ENCODE results near the gene ESR1.
A peak's percentile ranks its signal among the peaks of the same experiment; 100 is the strongest.
"Not testable (repeated sequence)": the region's sequence is repeated elsewhere in the genome, so short reads cannot be mapped to it uniquely, and the experiment has no call there.

The ESR1 gene

DNA sequence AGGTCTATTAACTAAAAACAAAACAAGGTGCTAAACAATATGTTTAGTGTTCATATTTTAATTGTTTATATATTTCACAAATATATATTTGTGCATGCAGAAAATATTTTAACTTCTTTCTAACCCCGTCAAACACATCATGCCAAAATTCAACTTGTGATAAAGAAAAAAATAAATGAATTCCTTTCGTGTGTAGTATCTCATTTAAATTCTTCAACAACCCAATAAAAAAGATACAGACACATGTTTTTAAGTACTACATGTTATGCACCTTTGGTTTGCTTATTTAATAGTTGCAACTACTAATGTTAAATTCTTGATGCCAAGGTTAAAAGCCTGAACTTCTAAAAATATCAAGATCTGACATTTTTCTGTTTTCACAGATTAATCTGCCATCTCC lies 252.4 kb downstream of the ESR1 start:
- DNase-seq: no peak

DNA sequence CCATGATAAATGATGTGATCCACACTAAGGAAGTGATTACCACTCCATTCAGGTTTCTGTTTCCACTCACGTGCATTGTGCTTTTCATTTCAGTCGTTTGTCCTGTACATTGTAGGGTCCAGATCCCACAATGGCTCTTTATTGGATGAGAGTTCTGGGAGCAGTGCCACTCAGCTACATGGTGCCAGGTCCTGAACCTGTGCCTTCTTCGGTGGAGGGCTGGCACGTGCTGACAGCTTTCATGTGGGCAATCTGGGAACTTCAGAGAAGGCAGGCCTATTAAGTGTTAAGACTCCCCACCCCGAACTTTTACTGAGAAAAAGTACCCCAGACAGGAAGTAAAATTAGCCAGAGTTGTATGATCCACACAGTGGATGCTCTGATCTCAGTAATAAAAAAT lies 255.0 kb downstream of the ESR1 start:
- no peak for DNase-seq

DNA sequence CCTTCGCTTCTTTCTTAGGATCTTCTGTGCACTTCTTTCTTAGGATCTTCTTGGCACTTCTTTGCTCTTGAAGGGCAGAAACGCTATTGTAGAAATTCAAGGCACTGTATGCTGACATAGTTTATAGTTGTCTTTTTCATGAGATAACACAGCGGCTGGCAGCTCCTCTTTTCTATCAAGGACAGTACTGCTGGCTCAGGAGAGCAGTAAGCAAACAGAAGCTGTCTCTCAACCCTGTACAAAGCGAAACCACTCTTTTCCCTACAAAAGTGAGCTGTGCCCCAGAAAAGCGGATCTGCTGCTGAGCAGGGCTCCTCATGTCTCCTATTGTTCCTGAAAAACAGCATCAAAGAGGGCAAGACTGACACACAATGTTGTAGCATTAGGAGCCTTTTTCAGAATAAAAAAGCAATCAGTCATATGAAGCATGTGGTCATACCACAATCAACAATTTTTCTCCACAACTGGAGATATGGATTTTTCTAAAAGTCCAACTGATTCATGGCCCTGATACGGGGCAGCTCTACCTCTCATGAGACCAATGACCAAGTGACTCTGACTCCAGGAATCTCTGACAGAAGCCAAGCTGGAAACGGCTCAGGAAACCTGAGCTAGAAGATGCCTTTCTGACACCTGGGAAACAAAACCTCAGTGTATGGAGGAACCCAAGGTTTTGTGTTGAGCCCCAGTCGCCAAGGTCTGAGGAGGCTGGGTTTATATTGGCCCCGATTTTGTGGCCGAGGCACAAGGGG lies 255.9 kb downstream of the ESR1 start:
- no peak for DNase-seq

DNA sequence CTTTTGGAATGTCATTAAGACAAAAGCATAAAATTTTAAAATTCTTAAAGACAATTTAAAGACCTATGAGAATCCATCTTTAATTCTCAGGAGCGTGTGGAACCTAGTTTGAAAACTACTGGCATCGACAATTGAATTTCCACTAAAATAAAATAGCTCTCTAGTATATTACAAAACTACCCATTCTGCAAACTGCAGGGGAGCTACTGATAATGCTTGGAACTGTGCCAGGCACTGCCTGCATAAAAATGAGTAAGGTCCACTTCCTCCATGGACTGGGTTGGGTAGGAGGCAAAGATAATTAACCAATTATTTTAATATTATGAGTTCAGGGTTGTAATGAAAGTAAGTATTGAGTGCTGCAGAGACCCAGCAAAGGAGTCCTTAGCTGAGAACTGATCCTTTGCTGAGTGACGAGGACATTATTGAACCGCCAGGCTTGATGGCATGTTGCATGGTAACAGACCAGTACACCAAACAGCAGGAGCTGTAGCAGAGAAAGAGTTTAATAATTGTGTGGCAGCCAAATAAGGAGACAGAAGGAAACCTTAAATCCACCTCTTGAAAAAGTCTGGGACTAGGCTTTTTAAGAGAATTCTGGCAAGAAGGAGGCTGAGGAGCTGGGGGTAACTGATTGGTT lies 261.3 kb downstream of the ESR1 start:
- DNase-seq: peak; percentile 60

DNA sequence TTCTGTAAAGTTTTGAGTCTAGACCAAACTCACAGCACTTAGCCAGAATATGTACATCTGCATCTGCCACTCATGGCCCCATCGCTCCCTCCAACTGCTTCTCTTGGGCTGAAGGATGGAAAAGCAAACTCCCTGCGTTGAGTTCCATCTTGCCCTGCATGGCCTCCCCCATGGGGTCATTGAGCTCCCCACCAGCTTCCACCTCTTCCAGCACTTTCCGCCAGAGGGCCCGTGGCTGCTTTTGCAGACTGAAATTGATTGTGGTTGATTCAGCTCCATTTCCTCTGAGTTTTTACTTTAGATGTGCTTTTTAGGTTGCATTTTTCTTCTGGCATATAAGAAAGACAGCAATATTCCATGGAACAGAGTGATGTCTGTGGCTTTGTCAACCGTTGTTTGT lies 263.1 kb downstream of the ESR1 start:
- DNase-seq: no peak

DNA sequence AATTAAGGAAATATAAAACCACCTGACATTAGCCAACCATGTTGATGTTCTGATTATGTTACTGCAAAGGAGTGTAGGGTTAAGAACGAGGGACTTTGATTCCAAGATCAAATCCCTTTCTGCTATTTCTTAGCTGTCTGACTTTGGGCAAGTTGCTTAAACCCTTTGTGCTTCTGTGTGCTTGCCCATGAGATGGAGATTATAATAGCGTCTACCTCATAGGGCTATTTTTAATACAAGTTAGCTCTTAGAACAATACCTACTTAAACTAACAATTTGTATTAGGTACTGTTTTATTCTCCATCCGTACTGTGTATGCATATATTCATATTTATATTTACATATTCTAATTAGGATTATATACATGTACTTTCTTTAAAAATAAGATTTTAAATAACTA lies 263.8 kb downstream of the ESR1 start:
- no peak for DNase-seq

DNA sequence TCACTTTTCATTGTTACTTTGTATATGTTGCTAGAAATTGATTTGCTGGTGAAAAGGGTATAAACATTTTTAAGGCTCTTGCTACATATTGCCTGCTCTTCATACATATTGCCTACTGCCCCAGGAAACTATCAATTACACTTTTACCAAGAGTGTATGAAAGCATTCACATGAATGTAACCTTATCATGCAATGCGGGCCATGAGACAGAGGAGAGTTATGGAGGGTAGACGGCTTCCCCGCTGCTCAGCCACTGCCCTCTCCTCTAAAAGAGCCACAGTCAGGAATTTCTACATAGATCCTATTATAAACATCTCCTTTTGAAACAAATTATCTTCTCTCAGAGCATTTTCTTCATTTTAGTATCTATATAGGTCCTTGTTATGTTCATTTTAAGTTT lies 264.4 kb downstream of the ESR1 start:
- no peak for DNase-seq

DNA sequence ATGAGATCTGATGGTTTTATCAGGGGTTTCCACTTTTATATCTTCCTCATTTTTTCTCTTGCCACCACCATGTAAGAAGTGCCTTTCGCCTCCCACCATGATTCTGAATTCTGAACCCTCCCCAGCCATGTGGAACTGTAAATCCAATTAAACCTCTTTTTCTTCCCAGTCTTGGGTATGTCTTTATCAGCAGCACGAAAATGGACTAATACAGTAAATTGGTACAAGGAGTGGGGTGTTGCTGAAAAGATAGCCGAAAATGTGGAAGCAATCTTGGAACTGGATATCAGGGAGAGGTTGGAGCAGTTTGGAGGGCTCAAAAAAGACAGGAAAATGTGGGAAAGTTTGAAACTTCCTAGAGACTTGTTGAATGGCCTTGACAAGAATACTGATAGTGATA lies 268.8 kb downstream of the ESR1 start:
- not testable (repeated sequence) for DNase-seq

DNA sequence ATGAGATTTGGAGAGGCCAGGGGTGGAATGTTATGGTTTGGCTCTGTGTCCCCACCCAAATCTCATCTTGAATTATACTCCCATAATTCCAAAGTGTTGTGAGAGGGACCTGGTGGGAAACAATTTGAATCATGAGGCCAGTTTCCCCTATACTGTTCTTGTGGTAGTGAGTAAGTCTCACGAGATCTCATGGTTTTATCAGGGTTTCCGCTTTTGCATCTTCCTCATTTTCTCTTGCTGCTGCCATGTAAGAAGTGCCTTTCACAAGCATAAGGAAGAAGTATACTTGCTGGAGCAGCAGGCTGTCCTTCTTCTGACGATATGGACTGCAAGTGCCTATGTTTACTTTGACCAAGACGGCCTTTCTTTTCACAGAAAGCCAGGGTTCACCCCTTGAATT lies 270.5 kb downstream of the ESR1 start:
- no peak for DNase-seq

DNA sequence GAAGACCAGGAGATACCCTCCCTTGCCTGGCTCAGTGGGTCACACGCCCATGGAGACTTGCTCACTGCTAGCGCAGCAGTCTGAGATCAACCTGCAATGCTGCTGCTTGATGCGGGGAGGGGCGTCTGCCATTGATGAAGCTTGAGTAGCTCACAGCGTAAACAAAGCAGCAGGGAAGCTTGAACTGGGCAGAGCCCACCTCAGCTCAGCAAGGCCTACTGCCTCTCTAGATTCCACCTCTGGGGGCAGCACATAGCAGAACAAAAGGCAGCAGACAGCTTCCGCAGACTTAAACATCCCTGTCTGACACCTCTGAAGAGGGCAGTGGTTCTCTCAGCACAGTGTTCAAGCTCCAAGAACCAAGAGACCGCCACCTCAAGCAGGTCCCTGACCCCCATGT lies 271.3 kb downstream of the ESR1 start:
- DNase-seq: no peak

DNA sequence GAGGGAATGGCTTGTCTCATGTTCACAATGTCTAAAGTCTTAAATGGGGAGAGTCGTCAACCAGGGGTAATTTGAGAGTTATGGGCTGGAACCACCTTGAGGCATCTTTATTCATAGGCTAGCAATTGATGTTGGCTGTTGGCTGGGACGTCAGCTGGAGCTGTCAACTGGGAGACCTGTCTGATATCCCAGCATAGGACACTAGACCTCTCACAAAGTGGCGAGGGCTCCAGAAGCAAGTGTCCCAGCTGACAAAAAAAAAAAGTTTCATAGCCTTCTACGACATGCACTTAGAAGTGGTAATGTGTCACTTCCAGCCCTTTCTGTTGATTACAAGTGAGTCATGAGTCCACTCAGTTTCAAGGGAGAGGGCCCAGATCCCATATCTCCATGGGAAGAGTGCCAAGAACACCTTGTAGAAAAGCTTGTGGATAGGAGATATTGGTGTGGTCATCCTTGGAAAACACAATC lies 278.0 kb downstream of the ESR1 start:
- DNase-seq: no peak

DNA sequence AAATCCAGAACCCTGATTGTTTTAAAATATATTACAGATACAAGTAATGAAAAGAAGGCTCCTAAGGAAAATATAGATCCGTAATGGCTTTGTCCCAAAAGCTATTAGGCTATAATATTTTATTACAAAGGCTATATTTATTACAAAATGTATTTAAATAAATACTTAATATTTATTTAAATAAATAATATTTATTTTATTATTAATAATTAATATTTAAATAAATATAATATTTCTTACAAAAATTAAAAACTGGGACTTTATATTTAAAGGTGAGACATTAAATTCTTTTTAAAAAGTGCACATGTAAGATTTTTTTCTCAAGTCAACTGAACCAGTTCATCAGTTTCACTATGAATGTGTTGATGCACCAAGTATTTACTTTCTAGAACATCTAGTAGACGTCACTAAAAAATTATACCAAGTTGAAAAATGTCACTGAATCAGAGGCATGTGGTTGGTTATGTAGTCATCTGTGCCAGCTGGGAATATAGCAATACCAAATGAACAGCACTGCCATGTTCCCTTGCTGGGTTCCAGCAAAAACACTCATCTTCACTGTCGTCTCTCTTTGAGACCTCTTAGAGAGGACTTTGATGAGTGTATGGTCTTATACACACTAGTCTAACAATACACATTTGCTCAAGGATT lies 278.9 kb downstream of the ESR1 start:
- no peak for DNase-seq

DNA sequence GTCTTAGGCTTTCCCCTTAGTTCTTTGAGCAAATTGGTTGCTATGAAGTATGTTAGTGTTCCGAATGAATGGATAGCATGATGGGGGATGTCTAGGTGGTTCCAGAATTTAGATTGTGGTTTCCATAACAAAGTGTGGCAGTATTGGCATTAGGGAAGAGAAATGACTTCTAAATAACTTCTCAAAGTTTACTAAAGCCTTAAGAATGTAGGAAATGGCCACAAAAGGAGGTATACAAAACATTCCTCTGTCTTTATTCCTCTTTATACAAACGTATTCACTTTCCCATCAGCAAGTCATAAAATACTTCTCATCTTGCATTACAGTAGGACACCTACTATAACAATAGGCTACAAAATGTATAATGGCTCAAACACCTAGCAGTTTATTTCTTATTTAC lies 279.6 kb downstream of the ESR1 start:
- DNase-seq: no peak

DNA sequence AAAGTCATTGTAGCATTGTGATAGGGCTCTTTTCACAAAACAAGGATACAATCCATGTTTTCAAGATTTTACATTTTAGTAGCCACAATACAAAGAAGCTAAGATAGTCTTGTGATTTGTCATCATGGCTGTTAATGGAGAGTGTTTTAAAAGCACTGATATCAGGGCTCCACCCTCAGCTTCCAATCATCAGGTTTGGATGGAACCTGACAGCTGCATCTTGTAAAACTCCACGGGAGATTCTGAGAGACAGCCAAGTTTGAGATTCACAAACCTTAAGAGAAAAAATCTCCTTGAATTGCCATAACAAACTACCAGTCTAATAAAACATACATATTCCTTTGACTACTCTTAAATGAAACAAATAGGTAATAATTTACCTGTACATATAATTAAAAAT lies 280.2 kb downstream of the ESR1 start:
- DNase-seq: no peak

DNA sequence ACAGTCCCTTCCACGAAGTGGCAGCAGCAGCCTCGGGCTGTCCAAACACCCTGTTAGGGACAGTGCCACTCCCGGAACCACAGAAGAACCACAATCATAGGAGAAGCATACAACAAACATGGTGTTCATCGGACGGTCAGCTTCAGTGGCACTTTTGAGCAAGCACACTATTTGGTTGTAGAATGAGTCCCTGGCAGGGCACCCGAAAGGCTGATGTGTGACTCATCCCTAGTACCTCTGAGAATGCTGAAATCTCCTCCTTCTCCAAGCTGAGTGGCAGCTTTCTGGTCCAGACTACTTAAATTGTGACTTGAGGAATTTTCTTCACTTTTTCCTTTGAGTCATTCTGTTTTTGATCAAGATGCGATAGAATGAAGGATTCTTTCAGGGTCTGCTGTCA lies 282.5 kb downstream of the ESR1 start:
- DNase-seq: no peak

DNA sequence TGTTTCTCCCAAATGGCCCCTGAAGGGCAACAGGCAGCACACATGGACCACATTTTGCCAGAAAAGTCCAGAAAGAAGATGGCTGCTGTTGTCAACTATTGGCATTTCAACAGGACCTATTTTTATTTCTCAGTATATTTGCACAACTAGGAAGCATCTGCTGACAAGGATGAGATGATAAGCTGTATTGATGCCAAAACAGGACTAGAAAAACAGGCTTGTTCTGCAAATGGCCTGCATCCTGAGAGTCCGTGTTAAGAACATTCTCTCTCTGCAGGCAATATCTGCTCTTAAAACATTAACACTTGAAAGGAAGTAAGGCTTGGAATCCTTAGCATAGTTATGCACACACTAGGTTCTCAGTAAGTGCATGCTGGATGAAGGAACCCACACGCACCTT lies 283.7 kb downstream of the ESR1 start:
- peak; percentile 16 for DNase-seq

DNA sequence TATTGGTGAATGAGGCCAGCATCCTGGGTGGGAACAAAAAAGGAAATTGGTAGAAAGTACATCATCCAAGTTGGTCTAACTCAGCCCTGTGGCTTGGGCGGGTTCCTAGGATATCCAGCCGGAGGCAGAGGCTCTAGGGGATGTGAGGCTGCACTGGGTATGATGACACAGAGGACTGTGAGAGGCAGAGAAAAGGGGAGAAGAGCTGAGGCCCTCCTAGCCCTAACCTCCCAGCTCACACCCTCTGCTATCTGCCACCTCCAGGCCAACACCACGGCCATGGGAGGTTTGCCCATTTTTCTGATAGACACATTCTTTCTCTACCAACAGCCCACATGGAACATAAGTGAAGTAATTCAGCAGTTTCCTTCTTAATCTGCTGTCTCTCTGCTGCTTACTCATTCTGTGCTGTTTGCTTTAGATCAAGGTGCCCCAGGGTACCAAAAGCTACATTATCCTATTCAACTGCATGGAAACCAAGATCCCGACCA lies 284.4 kb downstream of the ESR1 start:
- DNase-seq: peak; percentile 80

DNA sequence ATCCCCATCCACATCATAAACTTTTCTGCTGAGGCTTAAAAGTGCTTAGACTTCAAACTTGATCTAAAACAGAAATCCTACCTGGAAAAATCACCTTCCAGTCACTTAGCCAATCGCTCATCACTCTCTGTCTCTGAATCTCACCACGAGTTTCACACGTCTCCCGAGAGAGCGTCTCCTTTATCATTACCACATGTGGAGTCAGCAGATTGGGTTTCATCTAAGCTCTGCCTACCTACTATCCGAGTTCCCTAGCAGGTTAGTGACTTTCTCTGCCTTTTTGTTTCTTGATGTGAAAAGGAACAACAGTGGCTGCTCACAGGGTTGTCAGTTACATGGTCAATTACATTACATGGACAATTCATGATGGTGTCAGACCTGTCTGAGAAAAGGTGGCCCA lies 286.2 kb downstream of the ESR1 start:
- no peak for DNase-seq

DNA sequence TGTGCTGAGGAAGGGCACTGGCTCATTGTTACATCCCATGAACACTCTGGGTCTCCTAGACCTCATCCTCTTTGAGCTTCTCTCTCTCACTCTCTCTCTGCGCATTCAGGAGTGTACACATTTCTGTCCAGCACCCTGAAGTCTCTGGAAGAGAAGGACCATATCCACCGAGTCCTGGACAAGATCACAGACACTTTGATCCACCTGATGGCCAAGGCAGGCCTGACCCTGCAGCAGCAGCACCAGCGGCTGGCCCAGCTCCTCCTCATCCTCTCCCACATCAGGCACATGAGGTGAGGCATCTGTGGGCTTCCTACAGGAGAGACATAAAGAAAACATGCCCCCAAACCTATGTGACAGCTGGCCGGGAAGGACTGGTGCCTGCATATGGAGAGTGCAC lies 286.8 kb downstream of the ESR1 start:
- DNase-seq: no peak

DNA sequence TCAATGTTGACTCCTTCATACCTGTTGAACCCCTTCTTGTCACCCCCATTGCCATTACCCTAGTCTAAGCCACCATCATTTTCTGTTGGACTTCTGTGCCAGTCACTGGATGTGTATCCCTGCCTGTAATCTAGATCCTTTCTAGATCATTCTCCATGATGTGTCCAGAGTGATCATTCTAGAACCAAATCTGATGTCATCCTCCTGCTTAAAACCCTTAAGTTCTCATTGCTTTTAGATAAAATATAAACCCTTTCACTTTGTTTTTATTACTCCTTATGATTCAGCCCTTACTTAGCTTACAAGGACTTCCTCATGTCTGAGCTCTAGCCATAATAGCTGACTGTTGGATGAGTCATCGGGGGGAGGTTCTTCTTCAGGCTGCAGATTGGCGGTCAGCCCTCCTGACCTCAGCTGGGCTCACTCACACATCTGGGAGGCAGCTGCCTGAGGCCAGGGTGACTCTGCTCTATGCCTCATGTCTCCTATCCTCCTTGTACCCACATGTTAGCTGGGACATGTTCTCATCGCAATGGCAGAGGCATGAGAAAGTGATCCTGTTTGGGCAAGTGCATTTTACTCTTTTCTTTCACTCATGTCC lies 287.6 kb downstream of the ESR1 start:
- peak; percentile 66 for DNase-seq

DNA sequence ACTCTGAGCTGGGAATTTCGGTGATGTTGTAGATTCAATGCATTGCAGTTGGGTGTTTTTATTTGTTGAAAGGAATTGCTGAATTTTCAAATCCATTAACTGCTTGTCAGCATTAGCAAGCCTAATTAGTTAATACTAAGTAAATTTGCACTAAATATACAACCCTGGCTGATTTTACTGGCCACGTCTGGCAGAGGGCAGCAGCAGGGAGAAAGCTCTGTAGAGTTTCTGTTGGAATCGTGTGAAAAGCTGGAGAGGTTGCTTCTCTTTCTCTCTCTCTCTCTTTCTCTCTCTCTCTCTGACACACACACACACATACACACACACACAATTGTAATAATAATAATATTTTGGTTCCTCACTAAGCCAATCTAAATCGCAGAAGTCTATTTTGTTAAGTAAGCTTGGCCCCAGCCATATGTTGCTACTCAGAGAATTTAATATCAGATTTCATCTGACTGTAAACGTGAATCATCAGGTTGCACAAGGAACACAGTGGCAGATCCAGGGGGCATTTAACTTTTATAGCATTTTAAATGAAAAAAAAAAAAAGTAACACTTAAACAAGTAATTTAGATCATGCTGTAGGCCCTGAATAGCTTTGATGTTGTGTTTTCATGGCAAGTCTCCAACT lies 289.5 kb downstream of the ESR1 start:
- DNase-seq: no peak

DNA sequence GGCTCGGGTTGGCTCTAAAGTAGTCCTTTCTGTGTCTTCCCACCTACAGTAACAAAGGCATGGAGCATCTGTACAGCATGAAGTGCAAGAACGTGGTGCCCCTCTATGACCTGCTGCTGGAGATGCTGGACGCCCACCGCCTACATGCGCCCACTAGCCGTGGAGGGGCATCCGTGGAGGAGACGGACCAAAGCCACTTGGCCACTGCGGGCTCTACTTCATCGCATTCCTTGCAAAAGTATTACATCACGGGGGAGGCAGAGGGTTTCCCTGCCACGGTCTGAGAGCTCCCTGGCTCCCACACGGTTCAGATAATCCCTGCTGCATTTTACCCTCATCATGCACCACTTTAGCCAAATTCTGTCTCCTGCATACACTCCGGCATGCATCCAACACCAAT lies 291.2 kb downstream of the ESR1 start:
- DNase-seq: no peak
